ENCODE results near the gene UBR2. TPM values are rescaled to one million over a fixed set of nuclear protein-coding genes. Genes with fewer than 3 reads are reported as not detected.

The UBR2 gene
- total RNA-seq, 2 experiments from 2014 or later, result 37.2 to 38.6 TPM

Other genes with a start within 250 kb of the UBR2 start
- gene TRERF1, start 112.1 kb upstream of the UBR2 start, total RNA-seq, result 10 to 100 TPM; 21.4 to 21.6 TPM
- gene PRPH2, start 158.6 kb downstream of the UBR2 start, total RNA-seq, result under 1 TPM; 0.08 to 0.09 TPM
- 10 to 100 TPM; 48.6 to 50.4 TPM for gene TBCC, start 182.1 kb downstream of the UBR2 start, total RNA-seq
- 10 to 100 TPM; 28.3 to 29.6 TPM for gene BICRAL, start 218.0 kb downstream of the UBR2 start, total RNA-seq

Data from activated naive CD8-positive, alpha-beta T cell treated with anti-CD3 and anti-CD28 coated beads, Interleukin-2, amount 10 ng/mL, durations not matched to agents 7 days and 5 days (primary cell).